LNCaP clone FGC (cell line): Measurements from ENCODE around the gene NDUFA5.

Experiments
- DNase-seq: peaks from one replicate; pipeline ENCODE4 v3.0.0-alpha.2; 2011; ENCODE audit warnings: low read depth
- H3K4me3 ChIP-seq: 2 replicates; pipeline ENCODE4 v1.5.1; 2011; ENCODE audit warnings: mild to moderate bottlenecking, low read depth, low read length, control low read depth
- CTCF ChIP-seq: IDR thresholded peaks from 2 replicates; pipeline ENCODE4 v1.5.1; 2012; ENCODE audit warnings: mild to moderate bottlenecking; ENCODE audit not compliant: control insufficient read depth, insufficient read depth; ENCODE audit errors: extremely low read depth

Gene NDUFA5

GRCh38 chr7:123573896-123574467 lies 16.4 kb upstream of the NDUFA5 start:
- DNase-seq = no peak
- no peak overlapping the region for H3K4me3 ChIP-seq
- TF ChIP-seq CTCF = no peak

GRCh38 chr7:123573341-123573740 lies 15.7 kb upstream of the NDUFA5 start:
- no peak for DNase-seq
- no peak overlapping the region for H3K4me3 ChIP-seq
- no peak for TF ChIP-seq CTCF

- TF ChIP-seq CTCF = no peak
- H3K4me3 ChIP-seq = no peak overlapping the region
- DNase-seq = no peak
These were observed 14.1 kb upstream of the NDUFA5 start for GRCh38 chr7:123571684-123572083.

GRCh38 chr7:123571187-123571586 lies 13.6 kb upstream of the NDUFA5 start:
- no peak for DNase-seq
- no peak overlapping the region for H3K4me3 ChIP-seq
- TF ChIP-seq CTCF = no peak

GRCh38 chr7:123570390-123571182 lies 13.0 kb upstream of the NDUFA5 start:
- no peak for DNase-seq
- no peak for TF ChIP-seq CTCF
- H3K4me3 ChIP-seq = no peak overlapping the region

- no peak for DNase-seq
- H3K4me3 ChIP-seq = no peak overlapping the region
- TF ChIP-seq CTCF = no peak
These were observed 11.9 kb upstream of the NDUFA5 start for GRCh38 chr7:123569352-123570010.
